ENCODE measurements around the gene PEX7.
A peak's percentile ranks its signal among the peaks of the same experiment; 100 is the strongest.

The PEX7 gene

DNA sequence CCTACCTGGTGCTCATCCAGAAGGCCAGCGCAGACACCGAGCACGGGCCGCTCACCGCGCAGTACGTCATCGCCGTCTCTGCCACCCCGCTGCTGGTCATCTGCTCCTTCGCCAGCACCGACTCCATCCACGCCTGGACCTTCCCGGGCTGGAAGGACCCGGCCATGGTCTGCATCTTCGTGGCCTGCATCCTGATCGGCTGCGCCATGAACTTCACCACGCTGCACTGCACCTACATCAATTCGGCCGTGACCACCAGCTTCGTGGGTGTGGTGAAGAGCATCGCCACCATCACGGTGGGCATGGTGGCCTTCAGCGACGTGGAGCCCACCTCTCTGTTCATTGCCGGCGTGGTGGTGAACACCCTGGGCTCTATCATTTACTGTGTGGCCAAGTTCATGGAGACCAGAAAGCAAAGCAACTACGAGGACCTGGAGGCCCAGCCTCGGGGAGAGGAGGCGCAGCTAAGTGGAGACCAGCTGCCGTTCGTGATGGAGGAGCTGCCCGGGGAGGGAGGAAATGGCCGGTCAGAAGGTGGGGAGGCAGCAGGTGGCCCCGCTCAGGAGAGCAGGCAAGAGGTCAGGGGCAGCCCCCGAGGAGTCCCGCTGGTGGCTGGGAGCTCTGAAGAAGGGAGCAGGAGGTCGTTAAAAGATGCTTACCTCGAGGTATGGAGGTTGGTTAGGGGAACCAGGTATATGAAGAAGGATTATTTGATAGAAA lies 101.7 kb downstream of the PEX7 start:
- H3K27me3 ChIP-seq (ENCODE audit: control insufficient read depth, low read length): peaks cover 32% of the 10 kb centered on the region
- no peak for TF ChIP-seq EZH2phosphoT487 (IDR thresholded peaks at IDR 0.05; ENCODE audit: borderline replicate concordance, low read length)
- TF ChIP-seq CTCF (IDR thresholded peaks at IDR 0.05; ENCODE audit: low read depth, low read length, poor library complexity, severe bottlenecking): no peak
- no peaks in the 10 kb centered on the region; the same call in 1 of the 2 replicates for H4K20me1 ChIP-seq (ENCODE audit: control insufficient read depth, insufficient read depth, low read depth, low read length)
- no peak overlapping the region for H3K4me2 ChIP-seq (ENCODE audit: low read length)
- H3K4me3 ChIP-seq (ENCODE audit: low read length): no peak overlapping the region
- H3K9me2 ChIP-seq (replicated peaks; ENCODE audit: control insufficient read depth, low read length): no peaks in the 10 kb centered on the region
- no peaks in the 10 kb centered on the region for H3K79me2 ChIP-seq (ENCODE audit: control insufficient read depth, low read length)
- peaks cover 3% of the 10 kb centered on the region; the same call in 1 of the 2 replicates for H3K4me1 ChIP-seq (ENCODE audit: control insufficient read depth, low read length)
- H3K27ac ChIP-seq (ENCODE audit: low read depth, low read length): no peak overlapping the region
- no peaks in the 10 kb centered on the region for H3K36me3 ChIP-seq (ENCODE audit: control insufficient read depth, low read length)
- no peaks in the 10 kb centered on the region for H3F3A ChIP-seq (ENCODE audit: control insufficient read depth, insufficient read depth)
- no peaks in the 10 kb centered on the region for H3K9me3 ChIP-seq (ENCODE audit: control insufficient read depth, insufficient read depth, low read length)

- Histone ChIP-seq H3K9me3 (ENCODE audit: control insufficient read depth, insufficient read depth, low read length) (no peaks in the 10 kb centered on the region), H3K27me3 (ENCODE audit: control insufficient read depth, low read length) (peaks cover 13% of the 10 kb centered on the region), H3K27ac (ENCODE audit: low read depth, low read length) (no peak overlapping the region)
Observed at GRCh38 chr6:136926383-136926782, 104.0 kb downstream of the PEX7 start.

DNA sequence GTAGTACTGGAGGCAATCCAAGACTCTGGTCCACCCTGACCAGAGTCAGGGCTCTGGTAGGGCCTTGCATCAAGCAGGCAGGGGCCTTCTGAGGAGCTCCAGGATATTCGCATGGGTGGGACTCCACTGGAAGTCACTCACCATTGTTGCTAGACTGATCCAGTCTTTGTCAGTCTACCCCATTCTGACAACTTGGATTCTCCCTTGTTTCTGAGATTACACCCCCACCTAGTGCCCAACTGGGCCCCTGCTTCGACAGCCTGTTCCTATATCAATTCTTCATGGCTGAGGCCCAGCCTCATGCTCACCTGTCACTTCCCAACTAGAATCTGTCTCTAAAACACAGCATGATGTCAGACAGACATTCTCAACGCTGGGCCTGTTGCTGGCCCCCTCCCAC lies 104.9 kb downstream of the PEX7 start:
- H3K36me3 ChIP-seq (ENCODE audit: control insufficient read depth, low read length): no peaks in the 10 kb centered on the region
- no peaks in the 10 kb centered on the region for H3F3A ChIP-seq (ENCODE audit: control insufficient read depth, insufficient read depth)
- peak; percentile 27 for TF ChIP-seq CTCF (IDR thresholded peaks at IDR 0.05; ENCODE audit: low read depth, low read length, poor library complexity, severe bottlenecking)
- no peak for TF ChIP-seq EZH2phosphoT487 (IDR thresholded peaks at IDR 0.05; ENCODE audit: borderline replicate concordance, low read length)
- peaks cover 5% of the 10 kb centered on the region for H3K27me3 ChIP-seq (ENCODE audit: control insufficient read depth, low read length)
- no peaks in the 10 kb centered on the region for H4K20me1 ChIP-seq (ENCODE audit: control insufficient read depth, insufficient read depth, low read depth, low read length)
- no peaks in the 10 kb centered on the region for H3K9me2 ChIP-seq (replicated peaks; ENCODE audit: control insufficient read depth, low read length)
- no peaks in the 10 kb centered on the region for H3K79me2 ChIP-seq (ENCODE audit: control insufficient read depth, low read length)
- H3K4me1 ChIP-seq (ENCODE audit: control insufficient read depth, low read length): no peaks in the 10 kb centered on the region
- no peak overlapping the region for H3K4me2 ChIP-seq (ENCODE audit: low read length)
- no peak overlapping the region for H3K27ac ChIP-seq (ENCODE audit: low read depth, low read length)
- no peak overlapping the region for H3K4me3 ChIP-seq (ENCODE audit: low read length)
- no peaks in the 10 kb centered on the region for H3K9me3 ChIP-seq (ENCODE audit: control insufficient read depth, insufficient read depth, low read length)

More at GRCh38 chr6:136926383-136926782, 104.0 kb downstream of the PEX7 start:
- no peak overlapping the region for H3K4me3 ChIP-seq (ENCODE audit: low read length)
- no peaks in the 10 kb centered on the region for H4K20me1 ChIP-seq (ENCODE audit: control insufficient read depth, insufficient read depth, low read depth, low read length)
- no peaks in the 10 kb centered on the region for H3K4me1 ChIP-seq (ENCODE audit: control insufficient read depth, low read length)
- no peaks in the 10 kb centered on the region for H3K36me3 ChIP-seq (ENCODE audit: control insufficient read depth, low read length)
- TF ChIP-seq EZH2phosphoT487 (IDR thresholded peaks at IDR 0.05; ENCODE audit: borderline replicate concordance, low read length) (no peak), CTCF (IDR thresholded peaks at IDR 0.05; ENCODE audit: low read depth, low read length, poor library complexity, severe bottlenecking) (no peak)
- H3K9me2 ChIP-seq (replicated peaks; ENCODE audit: control insufficient read depth, low read length): no peaks in the 10 kb centered on the region
- H3K79me2 ChIP-seq (ENCODE audit: control insufficient read depth, low read length): no peaks in the 10 kb centered on the region
- H3K4me2 ChIP-seq (ENCODE audit: low read length): no peak overlapping the region
- H3F3A ChIP-seq (ENCODE audit: control insufficient read depth, insufficient read depth): no peaks in the 10 kb centered on the region
